K562 (cell line): Measurements from ENCODE around the gene THOC3. TPM values are rescaled to one million over a fixed set of nuclear protein-coding genes. Genes with fewer than 3 reads are reported as not detected.
A peak's percentile ranks its signal among the peaks of the same experiment; 100 is the strongest.
"Not testable (repeated sequence)": the region's sequence is repeated elsewhere in the genome, so short reads cannot be mapped to it uniquely, and the experiment has no call there.

Experiments used
- ATAC-seq: fragments of 200-7000 bp; cut with Tn5 transposase; 3 replicates; pipeline ENCODE4 v1.9.1; 2020; ENCODE audit warnings: moderate library complexity
- BruUV-seq: library from RNA; stranded (reverse); fragments of 400-500 nt; replicated peaks from 2 replicates; lab custom pipeline; 2021; lab: Mats Ljungman, UMichigan
- CTCF ChIA-PET: fragments of 300-600 bp; formaldehyde crosslinking; extraction: SDS; loops from one replicate; lab custom pipeline; 2021; ENCODE audit warnings: low intra/inter-chr PET ratio; lab: Yijun Ruan, JAX
- POLR2A ChIA-PET: fragments of 300-600, 350-650 bp; sonication (Branson Sonifier 250); formaldehyde crosslinking; extraction: SDS; loops from one replicate; lab custom pipeline; 2021; ENCODE audit warnings: antibody characterized with exemption, inconsistent platforms; lab: Yijun Ruan, JAX
- DNase-seq, 4 experiments: peaks; one replicate each; pipeline versions ENCODE4 v3.0.0 to v3.0.0-alpha.2; 2011 to 2018; ENCODE audit warnings: low spot score in 3 of 4, mixed read lengths in 3 of 4; ENCODE audit errors: extremely low read depth in 1 of 4
- FAIRE-seq: peaks from 2 replicates; lab custom pipeline; 2011; peaks lifted over from hg19 to GRCh38; lab: Jason Lieb, UNC
- H2AFZ ChIP-seq: 2 replicates; pipeline ENCODE4 v1.6.0; 2011; ENCODE audit warnings: low read depth, low read length, control low read depth, inconsistent platforms
- H3K27ac ChIP-seq: fragments of 200-600 bp; 3 replicates; pipeline ENCODE4 v1.8.0; 2011; ENCODE audit warnings: low read depth, mild to moderate bottlenecking, control low read depth, inconsistent platforms, low read length, moderate library complexity, mixed read lengths; ENCODE audit errors: extremely low read depth
- H3K27me3 ChIP-seq, 2 experiments: fragments of 300-600 bp in 1 of 2; 2 replicates in 1 of 2; 3 replicates in 1 of 2; pipeline versions ENCODE4 v1.6.0 to v1.8.0; 2011; ENCODE audit warnings: inconsistent platforms in 2 of 2, low read length in 2 of 2, mild to moderate bottlenecking in 1 of 2, mixed read lengths in 1 of 2, moderate library complexity in 1 of 2; ENCODE audit not compliant: control insufficient read depth in 2 of 2, insufficient read depth in 2 of 2
- H3K36me3 ChIP-seq: fragments of 300-600 bp; 3 replicates; pipeline ENCODE4 v1.8.0; 2011; ENCODE audit warnings: mild to moderate bottlenecking, low read length, inconsistent platforms; ENCODE audit not compliant: control insufficient read depth, insufficient read depth
- H3K4me1 ChIP-seq, 2 experiments: fragments of 200-600 bp in 1 of 2; replicated peaks in 1 of 2; 2 replicates in 1 of 2; 3 replicates in 1 of 2; pipeline versions ENCODE4 v1.5.1 to v1.8.0; 2011; ENCODE audit warnings: inconsistent platforms in 2 of 2, low read length in 2 of 2, mild to moderate bottlenecking in 1 of 2, mixed read lengths in 1 of 2, moderate library complexity in 1 of 2; ENCODE audit not compliant: control insufficient read depth in 2 of 2, insufficient read depth in 2 of 2
- H3K4me2 ChIP-seq: 2 replicates; pipeline ENCODE4 v1.6.1; 2011; ENCODE audit warnings: low read length, control low read depth, inconsistent platforms, mixed read lengths; ENCODE audit not compliant: insufficient read depth
- H3K4me3 ChIP-seq: fragments of 200-600 bp; sonication (generic), shearing (Covaris generic); 2 replicates; pipeline ENCODE4 v1.5.1; 2016; ENCODE audit warnings: control low read depth, inconsistent platforms
- H3K79me2 ChIP-seq: fragments of 200-600 bp; 3 replicates; pipeline ENCODE4 v1.8.0; 2011; ENCODE audit warnings: low read length, inconsistent platforms; ENCODE audit not compliant: control insufficient read depth, insufficient read depth
- H3K9ac ChIP-seq, 2 experiments: 2 replicates each; pipeline versions ENCODE4 v1.6.0 to v1.6.1; 2011; ENCODE audit warnings: low read depth in 2 of 2, low read length in 2 of 2, control low read depth in 1 of 2, inconsistent platforms in 1 of 2, mild to moderate bottlenecking in 1 of 2, mixed read lengths in 1 of 2; ENCODE audit not compliant: insufficient read depth in 1 of 2
- H3K9me1 ChIP-seq: one replicate; pipeline ENCODE4 v1.6.0; 2011; ENCODE audit warnings: inconsistent platforms, mild to moderate bottlenecking, low read length, moderate library complexity; ENCODE audit not compliant: control insufficient read depth, insufficient read depth
- H3K9me3 ChIP-seq: replicated peaks from 2 replicates; pipeline ENCODE4 v1.5.1; 2011; ENCODE audit warnings: low read depth, low read length, inconsistent platforms; ENCODE audit not compliant: control insufficient read depth, insufficient read depth
- H4K20me1 ChIP-seq: replicated peaks from 2 replicates; pipeline ENCODE4 v1.6.1; 2011; ENCODE audit warnings: low read length, inconsistent platforms, mixed read lengths; ENCODE audit not compliant: control insufficient read depth, insufficient read depth
- WGBS: fragments of 100-300 bp; shearing (Covaris generic); methylation state at CpG from one replicate; pipeline ENCODE4 v1.1.6; 2016; ENCODE audit warnings: low coverage, mixed read lengths; ENCODE audit not compliant: insufficient coverage; ENCODE audit errors: missing lambda C conversion rate; 5-methylcytosine and 5-hydroxymethylcytosine counted together
- in situ Hi-C: fragments of 300-500 bp; cut with MboI; formaldehyde crosslinking; loops from 4 replicates; pipeline ENCODE4 v1.15.0; 2018; ENCODE audit warnings: inconsistent platforms, mixed read lengths
- intact Hi-C: fragments of 100-400 bp; cut with micrococcal nuclease; formaldehyde crosslinking; loops from 2 replicates; pipeline ENCODE4 v1.14.2; 2022
- polyA plus RNA-seq, 8 experiments: library from polyadenylated mRNA; depleted of rRNA in 4 of 8; stranded (reverse) in 5 of 8; unstranded in 3 of 8; fragments of >200 nt; fragmentation: Nextera tagmentation in 2 of 8; fragmentation: Illumina TruSeq in 1 of 8; extraction: Ambion mirVana in 2 of 8; extraction: Trizol in 1 of 8; gene quantifications; 2 replicates each; pipeline versions ENCODE4 v1.2.1 to v1.2.3, GENCODE V29; 2011 to 2014; ENCODE audit warnings: inconsistent platforms in 1 of 8, missing spikeins in 1 of 8
- total RNA-seq, 7 experiments: library from RNA; depleted of rRNA in 6 of 7; stranded (reverse); fragments of >200 nt in 6 of 7; fragmentation: Illumina TruSeq in 2 of 7; extraction: Trizol in 2 of 7; gene quantifications; 2 replicates each; pipeline versions ENCODE4 v1.2.1 to v1.2.3, GENCODE V29; 2011 to 2021; ENCODE audit warnings: low replicate concordance in 1 of 7

Gene THOC3
- total and polyA plus RNA-seq, 9 of the 15 experiments (the other 6 are each of a cell fraction or from before 2014, with no cell fraction given): 29.8 to 360 (median 112) TPM

DNA sequence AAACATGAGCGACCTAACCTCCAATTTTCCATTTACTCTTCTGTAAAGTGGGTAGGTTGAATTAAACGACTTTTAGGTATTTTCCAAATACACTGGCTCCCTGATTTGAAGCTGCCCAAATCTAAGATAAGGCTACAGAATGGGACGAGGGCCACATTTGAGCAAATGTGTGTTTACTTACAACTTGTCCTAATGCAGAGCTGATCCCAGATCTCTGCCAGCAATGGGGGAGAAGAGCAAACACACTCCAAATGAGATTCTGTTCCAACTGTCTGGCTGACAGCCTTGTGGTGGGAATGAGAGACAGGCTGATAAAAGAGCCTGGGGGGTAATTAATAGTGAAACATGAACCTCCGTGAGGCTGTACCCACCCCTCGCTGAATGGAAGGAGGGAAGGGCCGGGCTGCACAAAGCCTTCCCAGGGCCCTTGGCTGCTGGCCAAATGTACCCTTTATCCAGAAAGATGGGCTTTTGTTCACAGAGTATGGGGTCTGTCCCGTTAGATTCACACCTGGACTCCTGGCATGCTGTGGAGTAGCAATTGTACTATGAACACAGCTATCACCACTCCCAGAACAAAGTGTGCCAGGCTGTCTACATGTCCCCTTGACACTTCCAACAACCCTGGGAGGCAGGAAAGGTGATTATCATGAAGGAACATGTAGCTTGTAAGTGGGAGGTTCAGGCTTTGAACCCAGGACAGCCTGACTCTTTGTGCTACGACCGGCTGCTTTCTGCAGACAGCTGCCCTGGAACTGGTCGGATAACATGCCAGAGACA is 19.6 kb downstream of the THOC3 start:
- H3K4me3 ChIP-seq, H3K27ac ChIP-seq, H3K4me2 ChIP-seq, BruUV-seq, CTCF ChIA-PET, ATAC-seq, FAIRE-seq, H3K79me2 ChIP-seq, H3K9me3 ChIP-seq, H4K20me1 ChIP-seq, H3K4me1 ChIP-seq, POLR2A ChIA-PET, H3K9ac ChIP-seq, H3K9me1 ChIP-seq, DNase-seq, H3K36me3 ChIP-seq, in situ Hi-C loops, H2AFZ ChIP-seq, H3K27me3 ChIP-seq, intact Hi-C loops: not testable (repeated sequence)
- 24% methylated on average over 2 of the region's 10 CpGs for WGBS

DNA sequence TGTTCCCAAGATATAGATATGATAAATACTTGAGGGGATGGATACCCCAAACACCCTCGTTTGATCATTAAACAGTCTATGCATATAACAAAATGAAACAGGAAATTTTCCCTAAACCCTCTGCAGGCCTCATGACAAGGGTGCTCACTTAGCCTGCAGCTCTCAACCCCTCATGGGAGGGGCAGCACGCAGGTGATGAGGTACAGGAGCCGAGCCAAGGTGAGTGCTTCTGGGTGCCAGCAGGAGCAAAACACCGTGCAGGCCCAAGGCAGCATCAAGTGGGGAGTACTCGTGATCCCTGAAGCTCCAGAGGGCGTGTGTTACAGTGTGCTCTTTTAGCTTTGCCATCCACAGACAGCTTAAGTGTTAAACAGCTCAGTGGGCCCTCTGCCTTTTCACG is 24.9 kb downstream of the THOC3 start:
- H2AFZ ChIP-seq, H3K36me3 ChIP-seq, POLR2A ChIA-PET, H3K27me3 ChIP-seq, in situ Hi-C loops, H3K9me3 ChIP-seq, BruUV-seq, intact Hi-C loops, H3K4me2 ChIP-seq, DNase-seq, H3K9ac ChIP-seq, H3K27ac ChIP-seq, ATAC-seq, H3K4me1 ChIP-seq, FAIRE-seq, H4K20me1 ChIP-seq, H3K79me2 ChIP-seq, H3K4me3 ChIP-seq, CTCF ChIA-PET, H3K9me1 ChIP-seq: not testable (repeated sequence)
- WGBS: 27% methylated on average over 2 of the region's 7 CpGs

DNA sequence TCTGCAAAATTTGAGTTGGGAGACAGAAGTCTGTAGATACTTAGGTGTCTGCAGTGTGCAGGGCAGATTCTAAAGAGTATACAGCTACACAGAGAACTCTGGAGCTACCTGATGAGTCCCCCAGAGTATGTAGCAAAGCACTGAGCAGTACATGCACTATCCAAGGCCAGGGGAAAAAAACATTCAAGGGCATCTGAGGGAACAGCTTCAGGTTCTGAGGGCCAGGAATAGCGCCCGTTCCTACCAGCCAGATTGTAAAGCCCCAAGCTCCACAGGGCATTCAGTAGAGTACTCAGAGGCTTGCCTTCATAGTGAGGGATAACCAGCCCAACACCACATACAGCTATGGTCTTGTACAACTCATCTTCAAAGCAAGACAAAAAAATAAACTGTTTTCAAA is 27.5 kb downstream of the THOC3 start:
- ATAC-seq, H3K9me1 ChIP-seq, H3K36me3 ChIP-seq, H4K20me1 ChIP-seq, H3K4me2 ChIP-seq, H3K9ac ChIP-seq, DNase-seq, in situ Hi-C loops, POLR2A ChIA-PET, H2AFZ ChIP-seq, H3K4me1 ChIP-seq, H3K9me3 ChIP-seq, BruUV-seq, H3K79me2 ChIP-seq, H3K27me3 ChIP-seq, CTCF ChIA-PET, H3K27ac ChIP-seq, H3K4me3 ChIP-seq, intact Hi-C loops: not testable (repeated sequence)
- WGBS: 33% methylated on average over 2 of the region's 2 CpGs
- peak; percentile 58 for FAIRE-seq

DNA sequence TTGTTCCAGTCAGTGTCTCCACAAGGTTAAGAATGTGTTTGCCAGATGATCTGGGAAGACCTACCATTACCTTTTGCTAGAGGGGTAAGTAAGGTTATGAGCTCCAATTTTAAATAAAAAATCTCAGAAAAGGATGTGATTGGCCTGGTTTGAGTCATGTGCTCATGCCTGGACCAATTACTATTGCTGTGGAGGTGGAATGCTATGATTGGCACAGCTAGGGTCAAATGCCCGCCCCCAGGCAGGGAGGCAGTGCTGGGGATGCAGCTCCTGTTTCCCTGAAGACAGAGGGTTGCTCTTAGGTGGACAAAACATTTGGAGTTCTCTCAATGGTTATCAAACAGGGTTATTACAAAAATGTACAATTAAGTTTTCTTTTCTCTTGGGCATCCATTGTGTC is 29.6 kb downstream of the THOC3 start:
- H3K4me2 ChIP-seq, H3K4me3 ChIP-seq, BruUV-seq, H3K27me3 ChIP-seq, H3K4me1 ChIP-seq, DNase-seq, intact Hi-C loops, H3K27ac ChIP-seq, H3K9me3 ChIP-seq, FAIRE-seq, CTCF ChIA-PET, H3K79me2 ChIP-seq, H3K9ac ChIP-seq, H3K36me3 ChIP-seq, POLR2A ChIA-PET, ATAC-seq, H4K20me1 ChIP-seq, H2AFZ ChIP-seq, H3K9me1 ChIP-seq: not testable (repeated sequence)
- in situ Hi-C loops: loop anchor here (5.0 kb wide), 1 partner anchor 1969 kb away; no protein-coding TSS in a partner anchor
- 20% methylated on average over 1 of the region's 1 CpG for WGBS
